PC-9 (cell line): Measurements from ENCODE around the gene NUP62. TPM values are rescaled to one million over a fixed set of nuclear protein-coding genes. Genes with fewer than 3 reads are reported as not detected.
"Not testable (repeated sequence)": the region's sequence is repeated elsewhere in the genome, so short reads cannot be mapped to it uniquely, and the experiment has no call there.

Source experiments
- BruUV-seq: library from RNA; stranded (reverse); fragments of 400-500 nt; replicated peaks from 2 replicates; lab custom pipeline; 2021; lab: Mats Ljungman, UMichigan
- CTCF ChIA-PET: fragments of 300-600 bp; sonication (Branson Sonifier 250); formaldehyde crosslinking; loops from one replicate; lab custom pipeline; 2022; ENCODE audit warnings: antibody characterized with exemption; lab: Charles Lee
- POLR2A ChIA-PET: fragments of 300-600 bp; sonication (Branson Sonifier 250); formaldehyde crosslinking; loops from one replicate; lab custom pipeline; 2022; ENCODE audit warnings: antibody characterized with exemption; ENCODE audit not compliant: unreplicated experiment; lab: Charles Lee
- DNase-seq, 2 experiments: peaks; one replicate each; pipeline versions ENCODE4 v3.0.0 to v3.0.0-alpha.2; 2015 to 2022; ENCODE audit warnings: mixed read lengths in 1 of 2
- H2AFZ ChIP-seq: fragments of 200-600 bp; sonication (generic); 2 replicates; pipeline ENCODE4 v1.8.1; 2017; ENCODE audit warnings: antibody characterized with exemption
- H3F3A ChIP-seq: fragments of 200-600 bp; sonication (generic); 2 replicates; pipeline ENCODE4 v1.8.1; 2017; ENCODE audit warnings: antibody characterized with exemption, mild to moderate bottlenecking, low read depth; ENCODE audit not compliant: insufficient read depth
- H3K27ac ChIP-seq: fragments of 200-600 bp; sonication (generic); 2 replicates; pipeline ENCODE4 v1.6.1; 2016; ENCODE audit warnings: mixed run types
- H3K27me3 ChIP-seq: fragments of 200-600 bp; sonication (generic); 2 replicates; pipeline ENCODE4 v1.6.1; 2016; ENCODE audit warnings: low read depth, mixed run types; ENCODE audit not compliant: insufficient read depth
- H3K36me3 ChIP-seq: fragments of 200-600 bp; sonication (generic); 2 replicates; pipeline ENCODE4 v1.6.1; 2016; ENCODE audit warnings: low read depth, mixed run types
- H3K4me1 ChIP-seq: fragments of 200-600 bp; sonication (generic); replicated peaks from 2 replicates; pipeline ENCODE4 v1.6.1; 2016; ENCODE audit warnings: mixed run types; ENCODE audit not compliant: insufficient read depth
- H3K4me2 ChIP-seq: fragments of 200-600 bp; sonication (generic); 2 replicates; pipeline ENCODE4 v1.6.1; 2017; ENCODE audit warnings: mixed run types
- H3K4me3 ChIP-seq: fragments of 200-600 bp; sonication (generic); 2 replicates; pipeline ENCODE4 v1.6.1; 2016; ENCODE audit warnings: mixed run types
- H3K79me2 ChIP-seq: fragments of 200-600 bp; sonication (generic); 2 replicates; pipeline ENCODE4 v1.6.1; 2017; ENCODE audit warnings: low read depth, mixed run types
- H3K9me2 ChIP-seq: fragments of 200-600 bp; sonication (generic); 2 replicates; pipeline ENCODE4 v1.8.1; 2017; ENCODE audit warnings: mild to moderate bottlenecking; ENCODE audit not compliant: insufficient read depth
- H3K9me3 ChIP-seq: fragments of 200-600 bp; sonication (generic); 2 replicates; pipeline ENCODE4 v1.8.1; 2016; ENCODE audit warnings: low read depth; ENCODE audit not compliant: insufficient read depth
- H4K20me1 ChIP-seq: fragments of 200-600 bp; sonication (generic); 2 replicates; pipeline ENCODE4 v1.8.1; 2017; ENCODE audit not compliant: insufficient read depth
- CTCF ChIP-seq: fragments of 200-600 bp; sonication (generic); conservative IDR thresholded peaks from 2 replicates; pipeline ENCODE4 v1.6.1; 2017; ENCODE audit warnings: mixed run types, antibody characterized with exemption, mild to moderate bottlenecking, moderate library complexity
- EZH2 ChIP-seq: fragments of 200-600 bp; sonication (generic); IDR thresholded peaks from 2 replicates; pipeline ENCODE4 v1.8.0; 2017; ENCODE audit warnings: antibody characterized with exemption, low read depth
- intact Hi-C: fragments of 100-400 bp; cut with micrococcal nuclease; formaldehyde crosslinking; loops from one replicate; pipeline ENCODE4 v1.10.0; 2022; ENCODE audit not compliant: unreplicated experiment
- total RNA-seq: library from RNA; stranded (reverse); gene quantifications from 2 replicates; pipeline ENCODE4 v1.2.3, GENCODE V29; 2021

The NUP62 gene
- total RNA-seq, 1 experiment from 2014 or later, result 101 TPM

- no peaks in the 10 kb centered on the region for H3K4me1 ChIP-seq
- H3K4me2 ChIP-seq, result no peak overlapping the region
- ChIA-PET POLR2A (no interaction called here), CTCF (interaction anchor here (0.6 kb wide), 1 partner anchor 175 kb away, joined by 3 read pairs; no protein-coding TSS in a partner anchor)
- DNase-seq, result no peak
- no peaks in the 10 kb centered on the region; the same call in 1 of the 2 replicates for H4K20me1 ChIP-seq
- no peaks in the 10 kb centered on the region for H3F3A ChIP-seq
- BruUV-seq, result no TSS peak
- no peaks in the 10 kb centered on the region for H3K9me2 ChIP-seq
- TF ChIP-seq EZH2 (no peak), CTCF (no peak)
- no peak overlapping the region for H3K4me3 ChIP-seq
- H2AFZ ChIP-seq, result no peak overlapping the region
- no peaks in the 10 kb centered on the region for H3K79me2 ChIP-seq
- intact Hi-C loops, result no loop called here
- H3K36me3 ChIP-seq, result no peaks in the 10 kb centered on the region
- H3K27me3 ChIP-seq, result peaks cover 28% of the 10 kb centered on the region
- H3K27ac ChIP-seq, result no peak overlapping the region
- H3K9me3 ChIP-seq, result no peaks in the 10 kb centered on the region
Measured at GRCh38 chr19:49973987-49974386, 44.7 kb upstream of the NUP62 start.

GRCh38 chr19:49972841-49973240, 43.5 kb upstream of the NUP62 start:
- no peak for TF ChIP-seq EZH2
- no peak for TF ChIP-seq CTCF

GRCh38 chr19:49971991-49972411, 42.7 kb upstream of the NUP62 start:
- Histone ChIP-seq H3F3A (no peaks in the 10 kb centered on the region), H3K9me2 (no peaks in the 10 kb centered on the region), H3K36me3 (no peaks in the 10 kb centered on the region), H3K4me1 (no peaks in the 10 kb centered on the region), H2AFZ (no peak overlapping the region), H4K20me1 (no peaks in the 10 kb centered on the region; the same call in 1 of the 2 replicates), H3K27me3 (peaks cover 34% of the 10 kb centered on the region), H3K79me2 (no peaks in the 10 kb centered on the region), H3K9me3 (no peaks in the 10 kb centered on the region), H3K4me3 (no peak overlapping the region), H3K27ac (no peak overlapping the region), H3K4me2 (no peak overlapping the region)
- CTCF ChIA-PET, result no interaction called here
- DNase-seq, result no peak
- TF ChIP-seq CTCF (no peak), EZH2 (no peak)
- intact Hi-C loops, result no loop called here
- POLR2A ChIA-PET, result no interaction called here
- no TSS peak for BruUV-seq

More at GRCh38 chr19:49972841-49973240, 43.5 kb upstream of the NUP62 start:
- no peaks in the 10 kb centered on the region for H3K9me3 ChIP-seq
- H3K4me1 ChIP-seq, result no peaks in the 10 kb centered on the region
- no peaks in the 10 kb centered on the region; the same call in 1 of the 2 replicates for H4K20me1 ChIP-seq
- H3K9me2 ChIP-seq, result no peaks in the 10 kb centered on the region
- H3K79me2 ChIP-seq, result no peaks in the 10 kb centered on the region
- H3F3A ChIP-seq, result no peaks in the 10 kb centered on the region
- no TSS peak for BruUV-seq
- H3K36me3 ChIP-seq, result no peaks in the 10 kb centered on the region
- H3K27ac ChIP-seq, result no peak overlapping the region
- DNase-seq, result no peak
- no peak overlapping the region for H3K4me2 ChIP-seq
- H3K4me3 ChIP-seq, result no peak overlapping the region
- no peak overlapping the region for H2AFZ ChIP-seq
- POLR2A ChIA-PET, result no interaction called here
- CTCF ChIA-PET, result no interaction called here
- intact Hi-C loops, result no loop called here
- peaks cover 34% of the 10 kb centered on the region for H3K27me3 ChIP-seq

- DNase-seq, H3K36me3 ChIP-seq, CTCF ChIA-PET, intact Hi-C loops, H3K4me1 ChIP-seq, H3K9me3 ChIP-seq, BruUV-seq, H3K4me2 ChIP-seq, H4K20me1 ChIP-seq, H3K9me2 ChIP-seq, H3K4me3 ChIP-seq, H3F3A ChIP-seq, H3K27ac ChIP-seq, H2AFZ ChIP-seq, H3K79me2 ChIP-seq, POLR2A ChIA-PET: not testable (repeated sequence)
- peaks cover 37% of the 10 kb centered on the region for H3K27me3 ChIP-seq
Measured at GRCh38 chr19:49969355-49969754, 40.1 kb upstream of the NUP62 start.
